CD4-positive, alpha-beta T cell treated with Interleukin-17A for 4 hours (primary cell): ENCODE results near the gene TPO.
A peak's percentile ranks its signal among the peaks of the same experiment; 100 is the strongest.
"Not testable (repeated sequence)": the region's sequence is repeated elsewhere in the genome, so short reads cannot be mapped to it uniquely, and the experiment has no call there.

Source experiments
- DNase-seq: peaks from one replicate; pipeline ENCODE4 v3.0.0-alpha.2; 2020; ENCODE audit warnings: mixed read lengths

Gene TPO

DNA sequence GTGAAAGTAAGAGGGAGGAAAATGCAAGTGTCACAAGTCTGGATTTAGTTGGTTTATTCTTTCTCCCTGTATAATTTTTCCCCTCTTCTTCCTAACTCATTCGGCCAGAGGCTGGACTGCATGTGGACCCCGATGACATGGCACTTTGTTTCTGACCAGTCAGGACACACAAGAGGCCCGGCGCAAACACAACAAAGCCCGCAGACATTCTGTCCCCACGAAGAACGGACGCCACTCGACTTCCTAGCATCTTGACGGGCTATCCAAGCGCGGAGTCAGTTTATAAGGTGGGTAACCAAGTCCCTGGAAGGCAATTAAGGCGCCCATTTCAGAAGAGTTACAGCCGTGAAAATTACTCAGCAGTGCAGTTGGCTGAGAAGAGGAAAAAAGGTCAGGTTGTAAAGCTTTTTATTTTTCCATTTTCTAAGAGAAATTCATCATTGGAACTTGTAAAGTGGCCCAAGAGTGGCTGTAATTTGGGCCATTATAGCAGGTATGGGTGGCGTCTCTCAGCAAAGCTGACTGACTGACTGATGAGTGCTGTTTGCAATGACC, at the start of gene TPO:
Gene TPO (plus strand): TSS at position 308 of the 555 bp plus-strand sequence. CDS start 946 bp downstream, outside the sequence.
- DNase-seq: no peak

GRCh38 chr2:1366546-1367134, 46.6 kb upstream of the TPO start:
- DNase-seq: peak; percentile 34

DNA sequence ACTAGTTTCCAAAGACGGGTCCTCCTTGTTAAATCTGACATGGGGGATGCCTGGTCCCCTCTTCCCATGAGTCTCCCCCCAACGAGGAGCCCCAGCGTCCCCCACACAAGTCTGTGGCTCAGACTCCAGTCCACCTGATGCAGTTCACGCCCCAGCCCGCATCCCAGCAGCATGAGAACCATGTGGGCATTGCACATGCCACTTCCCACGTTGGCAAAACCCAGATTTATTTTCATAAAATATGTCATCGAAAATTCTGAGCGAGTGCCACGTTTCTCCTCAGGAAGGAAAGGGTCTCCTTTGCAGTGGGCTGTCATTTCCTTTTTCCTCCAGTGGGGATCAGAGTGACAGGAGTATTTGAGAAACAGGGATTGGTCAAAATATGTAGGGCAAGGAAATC, 45.7 kb upstream of the TPO start:
- DNase-seq: no peak

- no peak for DNase-seq
Observed at GRCh38 chr2:1369905-1370304, 43.4 kb upstream of the TPO start.

DNA sequence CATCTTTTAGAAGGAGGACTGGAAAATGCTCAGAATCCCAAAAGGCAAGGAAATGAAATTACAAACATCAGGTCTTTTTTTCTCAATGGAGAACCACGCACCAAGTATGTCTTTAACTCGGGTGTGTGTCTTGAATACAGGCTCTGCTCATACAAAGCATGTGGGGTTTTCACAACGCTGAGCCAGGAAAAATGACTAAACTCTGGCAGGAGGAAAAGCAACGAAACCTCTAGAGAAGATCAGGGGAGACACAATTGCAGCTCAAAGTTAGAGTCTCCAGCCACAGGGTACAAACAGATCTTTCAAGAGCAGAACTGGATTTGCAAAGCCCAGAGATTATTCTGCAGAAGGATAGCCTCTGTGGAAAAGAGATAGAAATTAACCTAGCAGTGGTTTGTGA, 42.8 kb upstream of the TPO start:
- no peak for DNase-seq

DNA sequence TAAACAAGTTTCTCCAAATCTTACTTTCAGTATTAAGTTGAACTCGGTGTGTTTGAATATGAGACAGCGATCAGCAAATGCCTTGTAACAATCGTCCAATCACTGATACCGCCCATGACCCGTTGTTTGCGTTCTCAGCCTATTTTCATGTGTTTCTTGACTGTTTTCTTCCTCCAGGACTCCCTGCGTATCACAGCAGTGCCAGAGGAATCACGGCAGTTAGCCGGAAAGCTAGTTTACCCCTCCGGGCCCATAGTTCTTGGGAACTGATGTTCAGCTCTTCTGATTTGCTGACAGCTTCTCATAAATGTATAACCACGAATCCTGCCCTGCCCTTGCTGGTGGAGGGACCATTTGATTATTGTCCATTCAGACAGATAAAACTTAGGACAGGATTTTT, 42.2 kb upstream of the TPO start:
- no peak for DNase-seq

DNA sequence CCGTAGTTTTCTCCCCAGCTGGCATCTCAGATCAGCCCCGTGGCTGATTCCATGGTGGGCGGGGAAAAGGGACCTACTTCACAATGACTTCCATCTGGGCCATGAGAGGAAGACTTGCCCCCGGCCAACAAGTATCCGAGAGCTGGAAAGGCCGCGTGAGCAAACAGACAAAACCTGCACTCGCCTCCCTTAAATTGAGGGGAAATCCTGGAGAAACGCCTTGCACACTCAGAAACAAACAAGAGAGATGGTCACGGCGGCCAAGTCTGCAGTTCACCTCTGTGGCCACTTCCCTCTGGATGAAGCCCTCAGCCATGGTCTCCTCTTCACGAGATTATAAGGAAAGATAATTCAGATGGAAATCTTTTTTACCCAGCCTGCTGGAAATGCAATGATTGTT, 39.4 kb upstream of the TPO start:
- no peak for DNase-seq

DNA sequence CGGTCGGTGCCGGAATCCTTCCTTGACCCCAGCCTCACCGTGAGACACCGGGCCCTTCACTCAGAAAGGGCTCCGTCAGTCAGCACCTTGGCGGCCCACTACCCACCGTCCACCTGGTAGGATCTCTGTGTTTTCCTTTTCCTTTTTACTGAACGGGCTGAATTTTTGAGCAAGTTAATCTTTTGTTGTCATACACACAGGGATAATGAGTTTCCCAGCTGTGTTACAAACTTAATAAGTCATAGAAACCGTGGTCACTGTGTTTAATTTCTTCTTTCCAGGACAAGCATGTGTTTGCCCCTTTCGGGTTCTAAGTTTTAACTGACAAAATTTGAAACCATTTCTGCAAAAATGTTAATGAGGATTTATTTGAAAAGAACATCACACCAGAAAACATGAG, 39.0 kb upstream of the TPO start:
- DNase-seq: no peak

GRCh38 chr2:1375794-1376193, 37.5 kb upstream of the TPO start:
- no peak for DNase-seq

DNA sequence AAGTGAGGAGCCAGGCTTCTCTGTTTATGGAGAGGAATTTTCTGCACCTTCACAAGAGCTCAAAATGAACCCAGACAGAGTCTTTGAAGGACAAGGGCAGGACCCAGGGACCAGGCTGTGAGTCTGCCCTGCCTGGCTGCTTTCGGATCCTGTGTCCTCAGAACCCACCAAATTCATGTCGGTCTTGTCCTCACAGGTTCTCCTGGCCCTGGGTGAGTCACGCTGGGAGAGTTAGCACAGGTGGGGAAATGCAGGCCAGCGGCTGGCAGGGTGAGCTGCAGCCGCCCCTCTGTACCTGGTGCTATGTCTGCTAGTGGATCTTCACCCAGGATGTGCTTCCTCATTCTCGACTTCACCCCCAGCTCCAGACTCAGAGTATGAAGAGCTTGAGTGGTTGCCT, 35.8 kb upstream of the TPO start:
- no peak for DNase-seq

GRCh38 chr2:1378456-1379150, 34.7 kb upstream of the TPO start:
- no peak for DNase-seq

DNA sequence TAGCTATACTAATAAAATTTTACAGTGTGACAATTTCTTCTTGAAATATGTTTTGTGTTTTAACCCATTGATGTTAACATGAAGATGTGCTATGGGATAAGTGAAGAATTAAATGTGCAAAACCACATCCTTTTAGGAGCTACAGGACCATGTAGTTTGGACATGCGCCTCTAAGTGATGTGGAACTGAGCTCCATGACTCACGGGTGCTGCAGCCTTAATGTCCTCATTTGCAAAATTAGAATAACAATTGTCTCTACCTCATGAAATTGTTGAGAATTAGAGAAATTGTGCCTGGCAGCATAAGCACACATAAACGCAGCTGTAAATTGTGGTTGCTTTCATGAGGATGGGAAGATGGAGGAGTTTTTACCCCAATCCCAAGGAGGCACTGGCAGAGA, 31.6 kb upstream of the TPO start:
- no peak for DNase-seq

DNA sequence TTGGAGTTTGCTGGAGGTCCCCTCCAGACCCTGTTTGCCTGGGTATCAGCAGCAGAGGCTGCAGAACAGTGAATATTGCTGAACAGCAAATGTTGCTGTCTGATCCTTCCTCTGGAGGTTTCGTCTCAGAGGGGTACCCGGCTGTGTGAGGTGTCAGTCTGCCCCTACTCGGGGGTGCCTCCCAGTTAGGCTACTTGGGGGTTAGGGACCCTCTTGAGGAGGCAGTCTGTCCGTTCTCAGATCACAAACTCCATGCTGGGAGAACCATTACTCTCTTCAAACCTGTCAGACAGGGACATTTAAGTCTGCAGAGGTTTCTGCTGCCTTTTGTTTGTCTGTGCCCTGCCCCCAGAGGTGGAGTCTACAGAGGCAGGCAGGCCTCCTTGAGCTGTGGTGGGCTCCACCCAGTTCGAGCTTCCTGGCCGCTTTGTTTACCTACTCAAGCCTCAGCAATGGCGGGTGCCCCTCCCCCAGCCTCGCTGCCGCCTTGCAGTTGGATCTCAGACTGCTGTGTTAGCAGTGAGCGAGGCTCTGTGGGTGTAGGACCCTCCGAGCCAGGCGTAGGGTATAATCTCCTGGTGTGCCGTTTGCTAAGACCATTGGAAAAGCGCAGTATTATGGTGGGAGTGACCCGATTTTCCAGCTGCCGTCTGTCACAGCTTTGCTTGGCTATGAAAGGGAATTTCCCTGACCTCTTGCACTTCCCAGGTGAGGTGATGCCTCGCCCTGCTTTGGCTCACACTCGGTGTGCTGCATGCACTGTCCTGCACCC, 25.1 kb upstream of the TPO start:
- not testable (repeated sequence) for DNase-seq

DNA sequence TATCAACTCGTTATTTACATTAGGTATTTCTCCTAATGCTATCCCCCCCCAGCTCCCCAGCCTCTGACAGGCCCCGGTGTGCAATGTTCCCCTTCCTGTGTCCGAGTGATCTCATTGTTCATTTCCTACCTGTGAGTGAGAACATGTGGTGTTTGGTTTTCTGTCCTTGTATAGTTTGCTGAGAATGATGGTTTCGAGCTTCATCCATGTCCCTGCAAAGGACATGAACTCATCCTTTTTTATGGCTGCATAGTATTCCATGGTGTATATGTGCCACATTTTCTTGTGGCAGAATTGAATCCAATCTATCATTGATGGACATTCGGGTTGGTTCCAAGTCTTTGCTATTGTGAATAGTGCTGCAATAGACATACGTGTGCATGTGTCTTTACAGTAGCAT, 23.1 kb upstream of the TPO start:
- DNase-seq: not testable (repeated sequence)

DNA sequence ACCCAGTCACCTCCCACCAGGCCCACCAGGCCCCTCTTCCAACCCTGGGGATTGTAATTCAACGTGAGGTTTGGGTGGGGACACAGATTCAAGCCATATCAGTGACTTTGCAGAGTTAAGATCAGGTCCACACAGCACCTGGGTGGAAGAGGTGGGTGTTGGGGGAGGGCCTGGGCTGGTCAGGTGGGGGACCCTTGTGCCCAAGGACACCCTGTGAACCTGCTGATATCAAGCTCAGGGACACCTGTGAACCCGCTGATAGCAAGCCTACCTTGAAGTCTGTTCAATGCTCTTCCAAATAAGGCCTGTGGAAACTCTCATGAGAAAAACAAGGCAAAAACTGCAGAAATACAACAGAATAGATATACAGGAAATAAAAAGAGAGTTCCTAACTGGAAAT, 19.9 kb upstream of the TPO start:
- no peak for DNase-seq

DNA sequence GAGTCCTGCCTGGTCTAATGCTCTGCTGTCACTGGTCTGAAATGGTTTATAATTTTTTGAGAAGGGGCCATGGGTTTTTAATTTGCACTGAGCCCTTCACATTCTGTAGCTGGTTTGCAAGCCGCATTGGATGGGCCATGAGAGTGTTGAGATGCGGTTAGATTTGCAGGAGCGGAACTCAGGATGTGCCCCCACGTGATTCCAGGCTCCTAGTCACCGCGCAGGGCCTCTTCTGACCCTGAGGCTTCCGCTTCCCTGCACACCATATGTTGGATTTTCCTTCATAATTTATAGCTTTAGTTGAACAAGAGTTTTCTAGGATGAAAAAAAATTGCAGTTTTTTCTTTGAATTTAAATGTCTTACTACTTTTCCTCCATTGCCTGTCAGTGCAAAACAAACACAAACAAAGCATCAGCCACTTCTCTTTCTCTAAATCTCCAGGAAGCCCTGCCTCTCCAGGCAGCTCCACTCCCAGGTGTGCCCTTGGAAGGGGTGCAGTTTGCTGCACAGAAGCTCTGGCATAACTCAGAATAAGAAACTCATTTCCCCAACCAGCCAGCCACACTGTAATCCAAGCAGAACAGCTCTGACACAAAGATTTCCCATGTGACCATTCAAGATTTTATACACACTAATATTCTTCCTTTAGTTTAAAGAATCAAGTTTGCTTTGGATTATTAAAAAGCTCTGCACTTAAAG, 18.4 kb upstream of the TPO start:
- no peak for DNase-seq

- no peak for DNase-seq
Observed at GRCh38 chr2:1397350-1397749, 15.9 kb upstream of the TPO start.

DNA sequence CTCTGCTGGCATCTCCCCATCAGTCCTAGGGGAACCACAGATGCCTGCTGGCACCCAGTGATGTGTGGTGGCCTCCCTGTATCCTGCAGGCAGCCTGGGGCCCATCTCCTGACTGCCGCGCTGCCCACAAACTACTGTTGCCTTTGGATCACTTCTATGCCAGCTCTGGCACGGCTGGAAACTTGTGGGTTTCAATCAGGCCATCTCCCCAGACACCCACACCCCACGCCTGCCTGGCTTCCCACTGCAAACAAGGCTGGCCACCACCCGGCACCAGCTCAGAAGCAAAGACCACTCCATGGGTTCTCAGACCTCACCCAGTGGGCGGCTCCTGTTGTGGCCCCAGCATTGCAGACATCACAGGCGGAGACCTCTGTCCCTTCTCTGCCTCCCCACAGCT, 15.1 kb upstream of the TPO start:
- DNase-seq: no peak

- DNase-seq: no peak
Observed at GRCh38 chr2:1400943-1401735, 12.1 kb upstream of the TPO start.

- DNase-seq: no peak
Observed at GRCh38 chr2:1402064-1402463, 11.2 kb upstream of the TPO start.

DNA sequence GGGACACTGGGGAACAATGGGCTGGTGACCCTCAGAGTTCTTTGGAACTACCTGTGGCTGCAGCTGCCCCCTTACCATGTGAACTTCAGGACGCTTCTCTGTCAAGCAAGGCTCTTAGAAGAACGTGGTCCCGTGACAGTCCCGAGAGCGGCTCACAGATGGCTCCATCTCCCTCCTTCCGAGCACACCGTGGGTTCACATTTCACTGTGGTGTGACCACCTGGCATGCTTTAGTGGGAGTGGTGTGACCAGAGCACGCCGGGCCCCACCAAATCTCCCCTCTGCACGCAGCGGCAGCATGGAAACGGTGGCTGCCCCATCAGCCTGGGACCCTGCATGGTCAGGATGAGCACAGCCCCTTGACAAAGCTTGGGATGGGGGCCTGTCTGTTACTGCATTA, 9.7 kb upstream of the TPO start:
- no peak for DNase-seq

GRCh38 chr2:1405124-1405523, 8.1 kb upstream of the TPO start:
- DNase-seq: no peak
